HG03460 (cell line): Measurements from ENCODE around the gene R3HDM4.

Source experiments
- ATAC-seq: cut with Tn5 transposase; IDR thresholded peaks from one replicate; pipeline ENCODE4 v1.9.1; 2021; ENCODE audit not compliant: unreplicated experiment

R3HDM4 gene

DNA sequence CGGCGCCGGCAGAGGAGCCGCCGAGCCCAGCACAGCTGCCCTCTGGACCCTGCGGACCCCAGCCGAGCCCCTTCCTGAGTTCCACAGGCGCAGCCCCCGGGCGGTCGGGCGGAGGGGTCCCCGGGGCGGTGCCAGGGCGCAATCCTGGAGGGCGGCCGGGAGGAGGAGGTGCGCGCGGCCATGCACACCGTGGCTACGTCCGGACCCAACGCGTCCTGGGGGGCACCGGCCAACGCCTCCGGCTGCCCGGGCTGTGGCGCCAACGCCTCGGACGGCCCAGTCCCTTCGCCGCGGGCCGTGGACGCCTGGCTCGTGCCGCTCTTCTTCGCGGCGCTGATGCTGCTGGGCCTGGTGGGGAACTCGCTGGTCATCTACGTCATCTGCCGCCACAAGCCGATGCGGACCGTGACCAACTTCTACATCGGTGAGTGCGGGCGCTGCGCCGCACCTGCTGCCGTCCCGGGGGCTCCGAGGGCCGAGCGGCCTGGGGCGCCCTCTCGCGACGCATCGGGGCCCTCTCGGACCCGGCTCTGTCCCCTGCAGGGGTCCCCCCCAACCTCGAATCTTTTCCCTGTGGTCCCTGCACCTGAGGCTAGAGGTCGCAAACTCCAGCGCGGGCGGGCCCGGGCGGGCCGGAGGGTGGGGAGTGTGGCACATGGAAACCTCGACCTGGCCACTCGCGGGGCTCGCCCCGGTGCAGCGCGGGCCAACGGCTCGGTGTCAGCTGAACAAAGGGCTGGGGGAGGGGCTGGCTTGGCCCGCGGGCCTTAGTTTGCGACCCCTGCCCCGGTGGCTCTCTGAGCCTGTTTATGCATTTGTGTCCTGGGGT lies 4.5 kb upstream of the R3HDM4 start, which contains the start of gene KISS1R:
KISS1R (plus strand) TSS at position 11 of the 829 bp plus-strand sequence; CDS start at position 181, 170 bp downstream.
- ATAC-seq = no peak

DNA sequence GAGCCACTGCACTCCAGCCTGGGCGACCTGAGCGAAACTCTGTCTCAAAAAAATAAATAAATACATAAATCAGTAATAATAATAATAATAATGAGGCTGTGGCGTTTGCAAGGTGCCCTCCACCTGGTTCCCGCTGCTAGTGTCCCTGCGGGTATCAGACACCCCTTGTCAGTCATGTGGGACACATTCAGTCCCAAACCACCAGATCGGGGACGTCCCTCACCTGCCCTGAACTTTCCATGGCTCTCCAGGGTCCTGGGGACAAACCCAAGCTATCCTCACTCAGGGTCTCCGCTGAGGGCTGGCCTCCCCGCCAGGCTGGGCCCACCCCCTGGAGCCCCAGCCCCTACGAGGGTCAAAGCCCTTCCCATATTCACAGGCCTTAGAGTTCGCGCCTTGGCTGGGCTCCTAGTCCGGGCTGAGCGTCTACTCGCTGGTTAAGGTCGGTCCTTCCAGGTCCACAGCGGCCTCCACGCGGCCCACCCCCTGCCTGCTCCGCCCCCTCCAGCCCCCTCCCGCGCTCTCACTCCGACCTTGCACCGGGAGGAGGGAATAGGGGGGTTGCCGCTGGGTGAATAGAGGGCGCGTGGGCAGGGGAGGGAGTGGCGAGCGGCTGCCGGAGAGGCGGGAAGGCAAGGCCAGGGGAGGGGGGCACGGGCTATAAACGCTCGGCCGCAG lies 3.8 kb upstream of the R3HDM4 start:
- no peak for ATAC-seq

DNA sequence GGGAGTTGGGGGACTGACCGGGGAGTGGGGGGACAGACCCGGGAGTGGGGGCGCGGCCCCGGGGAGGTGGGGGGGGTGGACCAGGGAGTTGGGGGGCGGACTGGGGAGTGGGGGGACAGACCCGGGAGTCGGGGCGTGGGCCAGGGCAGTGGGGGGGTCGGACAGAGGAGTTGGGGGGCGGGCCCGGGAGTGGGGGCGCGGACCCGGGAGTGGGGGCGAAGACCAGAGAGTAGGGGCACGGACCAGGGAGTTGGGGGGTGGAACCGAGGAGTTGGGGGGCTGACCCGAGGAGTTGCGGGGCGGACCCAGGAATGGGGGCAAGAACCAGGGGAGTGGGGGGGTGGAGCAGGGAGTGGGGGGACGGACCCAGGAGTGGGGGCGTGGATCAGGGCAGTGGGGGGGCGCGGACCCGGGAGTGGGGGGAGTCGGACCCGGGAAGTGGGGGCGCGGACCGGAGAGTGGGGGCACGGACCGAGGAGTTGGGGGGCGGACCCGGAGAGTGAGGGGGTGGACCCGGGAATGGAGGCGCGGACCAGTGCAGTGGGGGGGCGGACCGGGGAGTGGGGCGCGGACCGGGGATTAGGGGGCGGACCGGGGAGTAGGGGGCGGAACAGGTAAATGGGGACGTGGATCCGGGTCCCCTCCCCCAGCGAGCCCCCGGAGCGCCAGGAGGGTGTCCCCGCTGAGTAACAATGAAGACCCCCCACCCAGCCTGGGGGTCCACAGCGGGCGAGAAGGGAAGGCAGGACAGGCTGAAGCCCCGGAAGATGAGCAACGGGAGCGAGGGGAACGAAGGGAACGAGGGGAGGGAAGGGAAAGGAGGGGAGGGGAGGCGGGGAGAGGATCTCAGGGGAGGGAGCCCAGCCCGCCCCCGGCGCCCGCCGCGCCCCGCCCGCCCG lies 589 bp downstream of the R3HDM4 start:
- ATAC-seq = no peak

DNA sequence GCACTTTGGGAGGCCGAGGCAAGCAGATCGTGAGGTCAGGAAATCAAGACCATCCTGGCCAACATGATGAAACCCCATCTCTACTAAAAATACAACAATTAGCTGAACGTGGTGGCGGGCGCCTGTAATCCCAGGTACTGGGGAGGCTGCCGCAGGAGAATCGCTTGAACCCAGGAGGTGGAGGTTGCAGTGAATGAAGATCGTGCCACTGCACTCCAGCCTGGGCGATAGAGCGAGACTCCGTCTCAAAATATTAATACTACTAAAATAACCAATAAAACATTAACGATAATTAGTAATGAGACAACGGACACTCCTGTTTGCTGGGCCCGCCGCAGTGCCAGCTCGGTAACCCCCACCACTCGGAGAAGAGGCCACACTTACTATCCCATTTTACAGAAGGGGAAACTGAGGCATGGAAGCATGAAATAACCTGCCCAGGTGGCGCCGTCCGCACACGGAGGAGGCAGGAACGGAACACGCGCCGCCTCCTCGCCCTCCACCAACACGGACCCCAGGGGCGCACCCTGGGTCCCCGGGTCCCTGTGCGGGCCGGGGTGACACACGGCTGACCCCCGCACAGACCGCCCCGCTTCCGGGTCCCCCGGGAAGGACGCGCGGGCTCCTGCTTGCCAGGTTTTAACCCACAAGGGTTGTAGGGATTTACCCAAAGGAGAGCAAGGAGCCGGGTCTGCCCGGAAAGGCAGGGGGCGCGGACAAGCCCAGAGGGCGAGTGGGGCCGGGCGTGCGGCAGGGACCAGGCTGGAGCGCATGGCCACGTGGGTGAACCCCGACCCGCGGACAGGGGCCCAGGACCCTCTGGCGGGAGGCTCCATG lies 1.6 kb downstream of the R3HDM4 start:
- no peak for ATAC-seq

DNA sequence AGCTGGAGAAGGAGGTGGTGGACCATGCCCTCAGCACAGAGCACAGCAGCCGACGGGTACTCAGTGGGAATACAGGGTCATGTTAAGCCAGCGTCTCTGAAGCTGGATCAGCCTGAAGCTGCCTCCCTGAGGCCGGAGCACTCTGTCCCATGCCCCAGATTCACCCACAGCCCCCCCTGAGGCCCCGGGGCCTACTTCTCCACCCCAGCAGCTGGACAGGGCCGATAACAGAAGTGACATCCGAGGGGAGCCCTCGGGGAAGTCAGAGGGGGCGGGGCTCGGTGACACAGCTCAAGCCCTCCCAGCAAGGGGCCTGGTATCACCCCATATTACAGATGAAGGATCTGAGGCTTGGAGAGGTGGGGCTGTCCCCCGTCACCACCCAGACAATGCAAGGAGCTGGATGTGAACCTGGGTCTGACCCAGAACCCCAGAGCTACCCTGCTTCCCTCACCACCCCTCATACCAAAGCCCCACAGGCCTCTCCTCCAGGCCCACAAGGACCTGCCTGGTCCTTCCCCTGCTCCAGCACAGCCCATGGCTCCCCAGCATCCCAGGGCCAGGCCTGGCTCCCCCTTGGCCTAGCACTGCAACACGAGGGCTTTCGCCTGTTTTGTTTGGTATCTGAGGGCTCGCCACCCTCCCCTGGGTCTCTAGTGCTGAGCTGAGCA lies 5.7 kb downstream of the R3HDM4 start:
- ATAC-seq = no peak

DNA sequence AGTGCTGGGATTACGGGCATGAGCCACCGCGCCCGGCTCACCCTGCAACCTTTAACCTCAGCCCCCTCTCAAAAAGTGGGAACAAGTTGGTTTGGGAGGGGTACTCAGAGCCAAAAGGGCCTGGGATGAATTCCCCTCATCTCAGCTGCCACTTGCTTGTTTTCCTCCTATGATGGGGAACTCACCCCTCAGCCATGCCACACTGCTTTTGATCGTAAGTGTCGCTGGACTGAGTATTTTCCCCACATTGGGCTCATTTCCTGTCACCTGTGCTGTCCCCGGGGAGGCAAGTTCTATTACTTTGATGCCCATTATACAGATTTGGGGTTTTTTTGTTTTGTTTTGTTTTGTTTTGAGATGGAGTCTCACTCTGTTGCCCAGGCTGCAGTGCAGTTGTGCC lies 6.5 kb downstream of the R3HDM4 start:
- no peak for ATAC-seq

DNA sequence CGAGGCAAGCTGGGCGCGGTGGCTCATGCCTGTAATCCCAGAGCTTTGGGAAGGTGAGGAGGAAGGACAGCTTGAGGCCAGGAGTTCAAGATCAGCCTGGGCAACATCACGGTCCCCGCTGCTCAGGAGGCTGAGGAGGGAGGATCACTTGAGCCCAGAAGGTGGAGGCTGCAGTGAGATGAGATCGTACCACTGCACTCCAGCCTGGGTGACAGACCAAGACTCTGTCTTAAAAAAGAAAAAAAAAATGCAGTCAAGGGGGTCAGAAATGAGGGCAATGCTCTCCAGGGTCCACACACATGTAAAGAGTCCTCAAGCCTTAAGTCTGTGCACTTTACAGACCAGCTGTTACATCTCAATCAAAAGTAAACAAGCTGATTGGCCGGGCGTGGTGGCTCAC lies 8.5 kb downstream of the R3HDM4 start:
- ATAC-seq = no peak

DNA sequence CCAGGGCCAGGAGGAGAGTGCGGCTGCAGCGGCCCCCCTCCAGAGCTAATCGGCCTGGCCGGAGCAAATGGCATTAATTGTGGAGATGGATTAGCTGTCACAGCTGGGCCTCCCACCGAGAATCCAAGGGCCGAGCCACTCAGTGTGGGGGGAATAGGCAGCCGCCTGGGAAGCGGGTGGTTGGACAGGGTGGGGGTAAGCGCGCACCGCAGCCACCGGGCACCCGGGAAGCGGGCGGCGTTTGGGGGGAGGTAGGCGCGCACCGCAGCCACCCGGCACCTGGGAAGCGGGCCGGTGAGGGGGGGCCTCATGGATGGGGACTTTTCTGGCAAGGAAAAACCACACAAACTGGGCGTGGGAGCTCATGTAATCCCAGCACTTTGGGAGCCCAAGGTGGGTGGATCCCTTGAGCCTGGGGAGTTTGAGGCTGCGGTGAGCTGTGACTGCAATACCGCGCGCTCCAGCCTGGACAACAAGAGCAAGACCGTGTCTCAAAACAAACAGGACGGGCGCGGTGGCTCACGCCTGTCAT lies 9.7 kb downstream of the R3HDM4 start:
- no peak for ATAC-seq

DNA sequence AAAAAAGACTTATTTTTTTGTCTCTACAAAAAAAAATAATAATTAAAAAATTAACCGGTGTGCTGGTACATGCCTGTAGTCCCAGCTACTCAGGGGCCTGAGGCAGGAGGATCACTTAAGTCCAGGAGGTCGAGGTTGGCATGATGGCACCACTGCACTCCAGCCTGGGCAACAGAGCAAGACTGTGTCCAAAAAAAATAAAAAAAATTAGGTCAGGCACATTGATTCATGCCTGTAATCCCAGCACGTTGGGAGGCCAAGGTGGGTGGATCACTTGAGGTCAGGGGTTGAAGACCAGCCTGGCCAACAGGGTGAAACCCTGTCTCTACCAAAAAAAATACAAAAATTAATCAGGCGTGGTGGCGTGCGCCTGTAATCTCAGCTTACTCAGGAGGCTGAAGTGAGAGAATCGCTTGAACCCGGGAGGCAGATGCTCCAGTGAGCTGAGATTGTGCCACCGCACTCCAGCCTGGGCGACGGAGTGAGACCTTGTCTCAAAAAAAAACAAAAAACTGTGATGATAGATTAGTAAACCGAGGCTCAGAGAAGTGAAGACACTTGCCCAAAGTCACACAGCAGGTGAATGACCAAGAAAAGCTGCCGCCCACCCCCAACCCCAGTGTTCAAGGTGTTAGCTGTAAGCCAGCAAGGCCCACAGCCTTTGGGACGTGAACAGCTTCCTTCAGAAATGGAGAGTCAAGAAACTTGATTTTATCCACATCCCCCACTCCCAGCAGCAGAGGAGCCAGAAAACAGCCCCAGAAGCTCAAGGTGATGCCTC lies 10.4 kb downstream of the R3HDM4 start:
- ATAC-seq = no peak

DNA sequence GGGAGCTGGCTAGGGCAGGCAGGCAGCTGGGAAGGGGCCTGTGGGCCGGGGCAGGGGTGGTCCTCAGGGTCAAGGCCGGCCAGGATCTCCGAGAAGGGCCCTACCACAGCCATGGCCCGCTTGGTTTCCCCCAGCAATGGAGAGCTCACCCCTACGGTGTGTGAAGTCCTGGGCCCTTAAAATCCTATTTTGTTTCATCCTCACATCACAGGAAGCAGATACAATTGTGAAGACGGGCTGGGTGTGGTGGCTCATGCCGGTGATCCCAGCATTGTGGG lies 11.0 kb downstream of the R3HDM4 start:
- ATAC-seq = no peak

DNA sequence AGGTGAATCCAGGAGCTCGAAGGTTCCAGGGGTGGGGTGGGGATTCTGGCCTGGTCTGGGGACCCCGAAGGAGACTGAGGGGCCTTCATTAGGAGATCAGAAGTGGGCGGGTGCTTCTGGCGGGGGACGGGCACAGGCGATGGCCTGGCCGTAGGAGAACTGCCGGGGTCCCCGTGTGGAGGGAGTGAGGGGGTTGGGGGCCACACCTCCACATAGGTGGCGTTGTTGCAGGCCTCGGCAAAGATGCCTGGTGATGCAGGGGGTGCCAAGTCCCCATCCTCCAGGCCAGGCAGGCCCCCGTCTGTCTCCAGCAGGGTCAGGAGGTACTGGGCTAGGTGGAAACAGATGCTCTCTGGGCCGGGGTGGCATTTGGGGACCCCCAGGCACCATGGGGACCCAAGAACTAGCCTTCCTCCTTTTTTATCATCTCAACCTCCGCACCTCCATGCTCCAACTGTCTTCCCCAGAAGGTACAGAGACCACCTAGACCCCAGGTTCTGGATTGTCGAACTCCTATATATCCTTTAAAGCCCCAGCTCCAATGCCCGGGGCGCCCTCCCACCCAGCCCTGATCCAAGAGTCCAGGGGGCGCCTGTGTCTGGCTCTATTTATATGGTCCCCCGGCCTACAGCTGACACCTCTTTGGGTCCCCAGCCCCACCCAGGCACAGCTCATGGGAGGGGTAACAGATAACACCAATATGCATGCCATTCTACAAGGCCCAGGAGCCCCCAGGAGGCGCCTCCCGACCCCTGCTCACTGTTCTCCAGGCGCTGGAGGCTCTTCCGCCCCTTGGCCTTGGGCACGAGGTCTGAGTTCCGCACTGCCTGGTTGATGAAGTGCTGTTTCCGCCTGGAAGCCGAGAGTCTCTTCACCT lies 11.6 kb downstream of the R3HDM4 start:
- no peak for ATAC-seq

DNA sequence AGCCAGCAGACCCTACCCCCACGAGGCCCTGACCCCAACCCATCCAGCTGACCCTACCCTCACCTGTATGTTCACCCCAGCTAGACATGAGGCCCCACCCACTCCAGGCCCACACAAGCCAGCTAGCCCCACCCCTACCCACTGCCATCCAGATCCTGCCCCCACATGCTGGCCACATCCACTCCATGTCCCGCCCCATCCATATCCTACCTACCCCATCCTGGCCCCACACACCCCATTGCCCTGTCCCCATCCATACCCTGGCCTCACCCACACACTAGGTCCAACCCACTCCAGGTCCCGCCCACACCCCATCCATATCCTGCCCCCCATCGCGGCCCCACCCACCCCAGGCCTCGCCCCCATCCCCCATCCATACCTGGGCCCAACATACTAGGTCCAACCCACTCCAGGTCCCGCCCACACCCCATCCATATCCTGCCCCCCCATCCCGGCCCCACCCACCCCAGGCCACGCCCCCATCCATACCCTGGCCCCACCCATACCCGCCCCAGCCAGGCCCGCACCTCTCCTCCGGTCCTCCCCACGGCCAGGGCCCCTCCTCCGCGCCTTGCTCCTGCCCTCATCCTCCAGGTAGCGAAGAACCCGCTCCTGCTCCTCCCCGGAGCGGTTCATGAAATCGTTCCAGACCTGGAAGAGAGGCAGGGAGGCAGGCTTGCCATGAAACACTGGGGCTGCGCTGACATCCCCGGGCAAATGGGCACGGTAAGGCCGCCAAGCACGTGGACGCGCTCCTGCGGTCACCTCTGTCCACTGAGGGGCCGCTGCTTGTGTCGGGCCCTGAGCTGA lies 12.5 kb downstream of the R3HDM4 start:
- ATAC-seq = no peak

DNA sequence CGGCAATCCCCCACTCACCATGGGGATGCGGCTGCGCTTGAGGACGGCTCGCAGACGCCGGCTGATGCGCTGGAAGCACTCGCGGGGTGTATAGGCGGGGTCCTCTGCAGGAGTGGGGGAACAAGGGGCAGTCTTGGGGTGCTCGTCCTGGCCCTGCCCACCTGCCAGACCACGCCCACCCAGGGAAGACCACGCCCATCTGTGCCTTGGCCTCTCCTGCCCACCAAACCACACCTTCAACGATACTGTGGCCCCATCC lies 13.0 kb downstream of the R3HDM4 start:
- ATAC-seq = no peak

DNA sequence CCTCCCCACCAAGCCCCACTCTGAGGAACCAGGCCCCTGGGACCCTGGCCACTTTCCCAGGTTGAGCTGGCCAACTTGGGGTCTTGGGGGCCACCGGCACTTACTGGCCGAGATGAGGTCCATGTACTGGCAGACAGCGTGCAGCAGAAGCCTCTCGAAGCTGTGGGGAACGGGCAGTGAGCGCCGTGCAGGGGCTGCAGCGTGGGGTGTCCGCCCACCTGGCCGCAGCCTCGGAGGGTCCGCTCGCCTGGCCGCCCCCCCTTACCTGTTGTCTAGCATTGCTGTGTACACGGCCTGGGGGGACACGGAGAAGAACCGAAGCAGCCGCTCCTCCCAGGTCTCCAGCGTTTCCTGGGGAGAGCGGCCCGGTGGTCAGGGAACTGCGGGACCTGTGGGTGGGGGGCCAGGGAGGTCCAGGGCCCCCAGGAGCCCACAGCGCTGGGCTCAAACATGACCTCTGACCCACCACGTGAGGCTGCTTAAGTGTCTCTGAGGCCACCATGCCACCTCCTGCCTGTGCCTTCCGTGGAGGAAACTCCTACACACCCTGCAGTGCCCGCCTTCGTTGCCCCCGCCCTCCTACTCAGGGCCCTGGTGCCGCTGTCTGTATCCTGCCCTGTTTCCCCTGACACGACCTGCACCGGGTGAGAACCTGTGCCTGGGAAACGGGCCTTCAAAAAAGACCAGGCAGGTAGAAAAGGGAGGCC lies 13.5 kb downstream of the R3HDM4 start:
- no peak for ATAC-seq

DNA sequence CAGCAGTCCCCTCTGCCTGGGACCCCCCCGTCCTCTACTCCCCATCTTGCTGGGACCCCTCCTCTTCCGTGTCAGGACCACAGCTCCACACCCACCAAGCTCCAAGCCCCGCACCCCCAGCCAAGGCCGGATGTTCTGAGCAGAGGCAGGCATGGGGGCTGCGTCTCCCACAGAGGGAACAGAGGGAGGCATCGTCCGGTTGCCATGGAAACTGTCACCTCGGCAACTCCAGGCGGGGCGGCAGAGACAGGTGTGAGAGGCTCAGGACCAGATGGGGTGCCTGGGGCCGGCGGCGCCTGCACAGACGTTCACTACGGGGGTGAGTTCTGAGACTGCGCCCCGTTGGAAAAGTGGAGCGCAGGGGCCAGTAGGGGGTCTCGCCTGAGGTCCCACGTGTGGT lies 14.4 kb downstream of the R3HDM4 start:
- no peak for ATAC-seq

DNA sequence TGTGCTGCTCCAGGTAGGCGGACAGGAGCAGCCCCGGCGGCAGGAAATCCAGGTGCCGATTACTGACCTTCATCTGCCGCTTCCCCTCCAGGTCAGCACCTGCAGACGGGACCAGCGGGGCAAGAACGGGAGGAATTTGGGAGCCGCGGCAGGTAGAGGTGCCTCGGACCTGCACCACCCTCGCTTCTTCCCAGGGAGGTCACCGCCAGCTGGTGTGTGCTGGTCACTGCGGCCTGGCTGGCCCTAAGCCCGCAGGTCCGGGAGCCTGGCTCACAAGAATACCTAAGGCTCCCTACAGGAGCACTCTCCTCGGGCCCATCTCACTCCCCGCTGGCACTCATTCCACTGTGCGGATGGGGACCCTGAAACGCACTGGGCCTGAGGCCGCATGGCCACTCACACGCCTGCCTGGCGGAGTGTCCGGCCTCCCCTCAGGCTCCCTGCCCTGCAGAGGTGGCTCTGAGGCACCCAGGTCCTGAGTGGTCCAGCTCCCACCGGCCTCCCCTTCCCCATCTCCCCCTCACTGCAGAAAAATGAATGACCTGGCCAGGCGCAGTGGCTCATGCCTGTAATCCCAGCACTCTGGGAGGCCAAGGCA lies 15.5 kb downstream of the R3HDM4 start:
- ATAC-seq = no peak

DNA sequence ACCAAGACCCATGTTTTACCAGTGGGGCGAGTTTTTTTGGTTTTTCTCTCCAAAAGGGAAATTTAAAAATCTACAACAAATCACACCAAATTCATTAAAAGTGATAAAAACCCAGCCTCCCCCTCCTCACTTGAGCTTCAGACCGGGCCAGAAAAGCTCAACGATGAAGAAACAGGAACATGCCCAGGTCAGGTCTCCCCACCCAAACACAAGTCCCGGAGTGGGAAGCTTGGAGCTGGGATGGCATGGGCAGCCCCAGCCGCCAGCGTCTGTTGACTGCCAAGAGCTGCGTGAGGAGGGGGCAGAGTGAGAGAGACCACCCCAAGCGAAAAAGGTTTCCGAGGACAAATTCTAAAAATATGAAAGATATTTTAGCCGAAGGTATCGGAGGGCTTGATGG lies 16.0 kb downstream of the R3HDM4 start:
- ATAC-seq = no peak
